GM12865 (cell line): ENCODE measurements around the gene REEP5.

Source experiments
- DNase-seq: peaks from one replicate; pipeline ENCODE4 v3.0.0; 2010; ENCODE audit warnings: low read depth
- H3K4me3 ChIP-seq: 2 replicates; pipeline ENCODE4 v1.5.1; 2011; ENCODE audit warnings: mild to moderate bottlenecking, low read depth, low read length, control low read depth
- TF ChIP-seq, protein P1 (sequence below): IDR thresholded peaks from 2 replicates; pipeline ENCODE4 v1.5.1; 2011; ENCODE audit warnings: low read length, control low read depth, low read depth, inconsistent platforms; ENCODE audit not compliant: insufficient read depth; ENCODE audit errors: missing control alignments

The REEP5 gene

GRCh38 chr5:112830378-112830777 lies 91.6 kb downstream of the REEP5 start:
- no peak overlapping the region for H3K4me3 ChIP-seq
- TF ChIP-seq, protein P1, sequence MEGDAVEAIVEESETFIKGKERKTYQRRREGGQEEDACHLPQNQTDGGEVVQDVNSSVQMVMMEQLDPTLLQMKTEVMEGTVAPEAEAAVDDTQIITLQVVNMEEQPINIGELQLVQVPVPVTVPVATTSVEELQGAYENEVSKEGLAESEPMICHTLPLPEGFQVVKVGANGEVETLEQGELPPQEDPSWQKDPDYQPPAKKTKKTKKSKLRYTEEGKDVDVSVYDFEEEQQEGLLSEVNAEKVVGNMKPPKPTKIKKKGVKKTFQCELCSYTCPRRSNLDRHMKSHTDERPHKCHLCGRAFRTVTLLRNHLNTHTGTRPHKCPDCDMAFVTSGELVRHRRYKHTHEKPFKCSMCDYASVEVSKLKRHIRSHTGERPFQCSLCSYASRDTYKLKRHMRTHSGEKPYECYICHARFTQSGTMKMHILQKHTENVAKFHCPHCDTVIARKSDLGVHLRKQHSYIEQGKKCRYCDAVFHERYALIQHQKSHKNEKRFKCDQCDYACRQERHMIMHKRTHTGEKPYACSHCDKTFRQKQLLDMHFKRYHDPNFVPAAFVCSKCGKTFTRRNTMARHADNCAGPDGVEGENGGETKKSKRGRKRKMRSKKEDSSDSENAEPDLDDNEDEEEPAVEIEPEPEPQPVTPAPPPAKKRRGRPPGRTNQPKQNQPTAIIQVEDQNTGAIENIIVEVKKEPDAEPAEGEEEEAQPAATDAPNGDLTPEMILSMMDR: no peak
- no peak for DNase-seq
